Central memory CD8-positive, alpha-beta T cell (primary cell): ENCODE measurements around the gene TSSK2.
"Not testable (repeated sequence)": the region's sequence is repeated elsewhere in the genome, so short reads cannot be mapped to it uniquely, and the experiment has no call there.

Source experiments
- ATAC-seq: fragments of 150-1000 bp; cut with Tn5 transposase; replicated peaks from 2 replicates; pipeline ENCODE4 v1.10.0; 2022; ENCODE audit warnings: mild to moderate bottlenecking, moderate FRiP score, moderate number of reproducible peaks; ENCODE audit not compliant: poor library complexity, severe bottlenecking; ENCODE audit errors: extremely low read depth
- DNase-seq, 2 donors: peaks; one replicate each; pipeline ENCODE4 v3.0.0; 2021; ENCODE audit warnings: low spot score in 2 of 2
- H3K27ac Mint-ChIP-seq: one replicate; pipeline ENCODE4 v1.8.0; 2022; ENCODE audit warnings: low read depth, mild to moderate bottlenecking, moderate library complexity, mixed read lengths
- H3K27me3 Mint-ChIP-seq: one replicate; pipeline ENCODE4 v1.8.0; 2022; ENCODE audit warnings: mixed read lengths
- H3K36me3 Mint-ChIP-seq: one replicate; pipeline ENCODE4 v1.8.0; 2022; ENCODE audit warnings: mild to moderate bottlenecking, moderate library complexity, mixed read lengths; ENCODE audit not compliant: insufficient read depth
- H3K4me1 Mint-ChIP-seq: one replicate; pipeline ENCODE4 v1.8.0; 2022; ENCODE audit warnings: mixed read lengths
- H3K4me3 Mint-ChIP-seq: one replicate; pipeline ENCODE4 v1.8.0; 2022; ENCODE audit warnings: mild to moderate bottlenecking, moderate library complexity, mixed read lengths
- H3K9me3 Mint-ChIP-seq: one replicate; pipeline ENCODE4 v1.8.0; 2022; ENCODE audit warnings: mixed read lengths

Gene TSSK2

DNA sequence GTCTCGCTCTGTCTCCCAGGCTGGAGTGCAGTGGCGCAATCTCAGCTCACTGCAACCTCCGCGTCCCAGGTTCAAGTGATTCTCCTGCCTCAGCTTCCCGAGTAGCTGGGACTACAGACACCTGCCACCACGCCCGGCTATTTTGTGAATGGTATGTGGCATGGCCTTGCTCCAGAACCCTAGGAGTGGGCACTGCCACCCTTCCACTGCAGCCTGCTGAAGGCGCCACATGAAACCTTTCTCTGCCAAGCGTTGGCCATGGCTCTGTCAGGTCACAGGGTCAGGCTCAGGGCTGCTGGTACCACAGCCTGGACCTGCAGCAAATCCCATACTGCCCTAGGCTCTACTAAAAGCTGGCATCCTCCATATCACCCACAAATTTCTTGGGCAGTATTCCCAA, 25.0 kb downstream of the TSSK2 start:
- H3K4me1 Mint-ChIP-seq, ATAC-seq, H3K9me3 Mint-ChIP-seq, H3K36me3 Mint-ChIP-seq, DNase-seq, H3K27ac Mint-ChIP-seq, H3K4me3 Mint-ChIP-seq: not testable (repeated sequence)
- peaks cover 50% of the 10 kb centered on the region for H3K27me3 Mint-ChIP-seq

DNA sequence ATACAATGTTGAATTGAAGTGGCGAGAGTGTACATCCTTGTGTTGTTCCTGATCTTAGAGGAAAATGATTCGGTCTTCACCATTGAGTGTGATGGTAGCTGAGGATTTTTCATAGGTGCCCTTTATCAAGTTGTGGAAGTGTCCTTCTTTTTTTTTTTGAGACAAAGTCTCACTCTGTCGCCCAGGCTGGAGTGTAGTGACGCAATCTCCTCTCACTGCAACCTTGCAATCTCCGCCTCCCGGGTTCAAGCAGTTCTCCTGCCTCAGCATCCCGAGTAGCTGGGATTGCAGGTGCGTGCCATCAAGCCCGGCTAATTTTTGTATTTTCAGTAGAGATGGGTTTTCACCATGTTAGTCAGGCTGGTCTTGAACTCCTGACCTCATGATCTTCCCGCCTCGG, 27.5 kb downstream of the TSSK2 start:
- ATAC-seq, H3K27ac Mint-ChIP-seq, H3K4me1 Mint-ChIP-seq, H3K36me3 Mint-ChIP-seq, H3K9me3 Mint-ChIP-seq, H3K4me3 Mint-ChIP-seq, DNase-seq: not testable (repeated sequence)
- peaks cover 31% of the 10 kb centered on the region for H3K27me3 Mint-ChIP-seq

DNA sequence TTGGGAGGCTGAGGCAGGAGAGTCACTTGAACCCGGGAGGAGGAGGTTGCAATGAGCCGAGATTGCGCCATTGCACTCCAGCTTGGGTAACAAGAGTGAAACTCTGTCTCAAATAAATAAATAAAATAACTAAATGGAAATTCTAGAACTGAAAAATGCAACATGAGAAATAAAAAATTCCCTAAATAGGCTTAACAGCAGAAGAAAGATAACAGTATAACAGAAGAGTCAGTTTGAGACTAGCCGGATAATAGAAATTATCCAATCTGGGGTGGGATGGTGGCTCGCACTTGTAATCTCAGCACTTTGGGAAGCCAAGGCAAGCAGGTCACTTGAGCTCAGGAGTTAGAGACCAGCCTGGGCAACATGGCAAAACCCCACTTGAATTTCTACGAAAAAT, 33.3 kb downstream of the TSSK2 start:
- DNase-seq, result no peak
- H3K4me3 Mint-ChIP-seq, result no peak overlapping the region
- ATAC-seq, result no peak
- H3K4me1 Mint-ChIP-seq, result peaks cover 8% of the 10 kb centered on the region
- peaks cover 40% of the 10 kb centered on the region for H3K27me3 Mint-ChIP-seq
- no peaks in the 10 kb centered on the region for H3K9me3 Mint-ChIP-seq
- H3K36me3 Mint-ChIP-seq, result no peaks in the 10 kb centered on the region
- H3K27ac Mint-ChIP-seq, result no peak overlapping the region

DNA sequence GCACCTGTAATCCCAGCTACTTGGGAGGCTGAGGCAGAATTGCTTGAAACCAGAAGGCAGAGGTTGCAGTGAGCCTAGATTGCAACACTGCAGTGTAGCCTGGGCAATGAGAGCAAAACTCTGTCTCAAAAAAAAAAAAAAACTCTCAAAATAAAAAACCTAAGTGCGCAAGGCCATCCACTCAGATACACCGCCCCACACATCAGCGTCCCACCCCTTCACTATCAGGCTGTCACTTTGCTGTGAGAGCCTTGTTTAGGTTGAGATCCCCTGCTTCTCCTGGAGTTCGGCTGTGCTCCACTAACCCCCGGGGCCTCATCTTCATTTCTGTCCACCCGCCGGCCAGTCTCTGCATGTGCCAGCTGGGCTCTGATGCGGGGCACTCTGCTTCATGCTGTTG, 35.3 kb downstream of the TSSK2 start:
- Mint-ChIP-seq H3K9me3 (no peaks in the 10 kb centered on the region), H3K27me3 (peaks cover 51% of the 10 kb centered on the region), H3K36me3 (peaks cover 8% of the 10 kb centered on the region), H3K27ac (no peak overlapping the region), H3K4me1 (peaks cover 23% of the 10 kb centered on the region), H3K4me3 (no peak overlapping the region)
- ATAC-seq (no peak), DNase-seq (no peak)

- no peak overlapping the region for H3K27ac Mint-ChIP-seq
- peaks cover 51% of the 10 kb centered on the region for H3K27me3 Mint-ChIP-seq
- no peak overlapping the region for H3K4me3 Mint-ChIP-seq
These were observed 36.2 kb downstream of the TSSK2 start for GRCh38 chr22:19167106-19167869.

GRCh38 chr22:19168088-19168890, 37.2 kb downstream of the TSSK2 start:
- DNase-seq (no peak), ATAC-seq (no peak)
- peaks cover 11% of the 10 kb centered on the region for H3K36me3 Mint-ChIP-seq
- H3K9me3 Mint-ChIP-seq, result no peaks in the 10 kb centered on the region
- peaks cover 37% of the 10 kb centered on the region for H3K4me1 Mint-ChIP-seq
- no peak overlapping the region for H3K4me3 Mint-ChIP-seq
- H3K27ac Mint-ChIP-seq, result no peak overlapping the region
- H3K27me3 Mint-ChIP-seq, result peaks cover 49% of the 10 kb centered on the region

More at GRCh38 chr22:19167106-19167869, 36.2 kb downstream of the TSSK2 start:
- Mint-ChIP-seq H3K36me3 (peaks cover 11% of the 10 kb centered on the region), H3K9me3 (no peaks in the 10 kb centered on the region), H3K4me1 (peaks cover 27% of the 10 kb centered on the region)
- ATAC-seq (no peak), DNase-seq (no peak)

DNA sequence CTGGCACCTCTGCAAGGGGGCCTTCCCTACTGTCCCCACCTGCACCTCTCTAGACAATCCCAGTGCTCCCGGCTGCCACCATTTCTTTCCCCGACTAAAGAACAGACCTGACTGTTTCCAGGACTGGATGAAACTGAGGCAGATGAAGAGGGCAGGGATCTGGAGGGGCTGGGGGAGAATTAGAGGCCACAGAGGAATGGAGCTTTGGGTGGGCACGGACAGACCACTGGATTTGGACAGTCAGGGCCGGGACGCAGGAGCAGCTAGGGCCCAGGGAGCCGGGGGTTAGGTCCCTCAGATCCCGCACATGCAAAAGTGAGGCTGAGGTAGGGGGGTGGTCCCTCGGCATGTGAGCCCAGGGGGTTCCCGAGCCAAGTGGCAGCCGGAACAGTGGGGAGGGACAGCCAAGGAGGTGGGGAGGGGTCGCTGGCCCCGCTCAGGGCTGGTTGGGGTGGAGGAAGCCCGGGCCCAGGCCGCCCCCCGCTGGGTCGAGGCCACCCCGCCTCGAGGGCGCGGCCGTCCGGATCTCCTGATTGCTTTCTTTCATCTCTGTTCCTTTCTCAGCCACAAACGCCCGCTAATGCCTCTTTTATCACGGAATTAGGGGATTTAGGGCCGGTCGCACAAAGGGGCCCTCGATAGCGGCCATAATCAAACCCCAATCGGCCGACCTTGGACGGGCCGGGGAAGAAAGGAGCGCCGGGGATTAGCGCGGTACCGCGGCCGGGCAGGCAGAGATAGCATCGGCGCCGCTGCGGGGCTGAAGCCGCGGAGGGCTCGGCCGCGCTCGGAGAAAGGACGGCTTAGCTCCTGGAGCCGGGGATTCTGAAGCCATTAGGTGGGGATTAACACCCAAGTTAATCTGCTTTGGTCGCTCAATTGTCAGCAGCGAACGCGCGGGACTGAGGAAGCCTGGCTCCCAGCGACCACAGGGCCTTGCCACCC, 38.2 kb downstream of the TSSK2 start:
- Mint-ChIP-seq H3K9me3 (no peaks in the 10 kb centered on the region), H3K4me1 (peaks cover 42% of the 10 kb centered on the region), H3K27ac (no peak overlapping the region), H3K4me3 (peak overlapping the region; percentile 89), H3K27me3 (peaks cover 42% of the 10 kb centered on the region), H3K36me3 (peaks cover 11% of the 10 kb centered on the region)
- ATAC-seq (no peak), DNase-seq (no peak)

DNA sequence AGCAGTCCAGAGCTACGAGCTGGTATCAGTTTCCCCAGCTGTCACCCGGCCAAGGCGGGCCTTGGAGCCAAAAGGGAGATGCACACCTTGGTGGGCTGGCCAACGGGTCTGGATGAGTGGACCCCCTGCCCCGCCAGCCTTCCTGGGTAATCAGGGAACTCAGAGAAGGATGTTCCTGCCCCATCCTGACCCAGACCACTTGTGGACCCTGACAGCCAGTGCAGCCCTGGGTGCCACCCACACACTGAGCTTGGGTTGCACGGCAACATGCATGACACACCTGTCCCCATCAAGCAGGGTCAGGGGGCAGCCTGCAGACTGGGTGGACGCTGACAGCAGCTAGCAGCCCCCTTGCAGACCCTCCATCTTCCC, 38.8 kb downstream of the TSSK2 start:
- Mint-ChIP-seq H3K4me1 (peaks cover 42% of the 10 kb centered on the region), H3K36me3 (peaks cover 11% of the 10 kb centered on the region), H3K27me3 (peaks cover 42% of the 10 kb centered on the region), H3K27ac (no peak overlapping the region), H3K9me3 (no peaks in the 10 kb centered on the region), H3K4me3 (peak overlapping the region; percentile 89)
- ATAC-seq (no peak), DNase-seq (no peak)

GRCh38 chr22:19172213-19173046, 41.3 kb downstream of the TSSK2 start:
- Mint-ChIP-seq H3K27me3 (peaks cover 31% of the 10 kb centered on the region), H3K36me3 (peaks cover 12% of the 10 kb centered on the region), H3K9me3 (no peaks in the 10 kb centered on the region), H3K4me1 (peaks cover 42% of the 10 kb centered on the region), H3K4me3 (peak overlapping the region; percentile 89), H3K27ac (peak overlapping the region; percentile 91)
- no peak for ATAC-seq
- no peak for DNase-seq

DNA sequence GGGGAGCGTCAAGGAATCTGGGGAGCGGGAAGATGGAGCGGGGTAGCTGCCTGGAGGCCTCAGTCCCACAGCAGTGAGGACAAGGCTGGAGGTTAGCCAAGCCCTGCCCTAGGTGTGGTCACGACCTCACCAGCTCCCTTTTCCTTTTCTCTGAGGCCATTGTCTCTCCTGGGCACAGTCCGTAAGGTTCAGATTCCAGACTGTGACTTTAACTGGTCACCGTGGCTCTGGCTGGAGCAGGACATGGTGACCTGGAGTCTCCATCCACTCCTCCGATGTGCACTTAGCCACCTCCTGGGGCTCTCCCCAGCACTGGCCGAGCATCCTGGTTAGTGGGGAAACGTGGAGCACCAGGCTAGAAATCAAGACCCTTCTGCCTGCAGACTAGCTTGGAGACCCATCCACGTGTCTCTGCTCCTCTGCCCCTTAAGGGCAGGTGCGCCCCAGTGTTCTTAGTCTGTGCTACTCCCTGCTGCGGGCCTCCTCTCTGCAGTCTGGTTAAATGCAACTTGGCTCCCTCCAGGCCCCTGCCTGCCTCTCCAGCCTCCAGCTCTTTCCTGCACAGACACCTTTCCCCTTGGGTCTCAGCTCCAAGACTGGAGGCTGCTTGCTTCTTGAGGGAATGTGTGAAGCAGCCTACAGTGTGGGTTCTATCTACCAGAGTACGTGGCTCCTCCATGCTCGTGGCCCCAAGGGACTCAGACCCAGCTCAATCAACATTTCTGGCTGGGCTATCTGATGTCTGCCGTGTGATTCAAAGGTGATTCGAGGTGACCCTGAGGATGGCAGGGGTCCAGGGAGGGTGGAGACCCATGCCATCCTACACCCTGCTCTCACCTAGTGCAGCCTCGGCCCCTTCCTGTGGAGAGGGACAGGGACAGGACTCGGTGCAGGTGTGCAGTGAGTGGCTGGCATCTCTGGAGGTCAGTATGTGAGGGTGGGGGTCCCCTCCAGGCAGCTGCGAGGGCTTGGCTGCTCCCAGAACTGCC, 42.2 kb downstream of the TSSK2 start:
- no peak for ATAC-seq
- no peaks in the 10 kb centered on the region for H3K9me3 Mint-ChIP-seq
- H3K27ac Mint-ChIP-seq, result peak overlapping the region; percentile 91
- DNase-seq, result no peak
- peaks cover 14% of the 10 kb centered on the region for H3K36me3 Mint-ChIP-seq
- H3K4me3 Mint-ChIP-seq, result peak overlapping the region; percentile 89
- H3K27me3 Mint-ChIP-seq, result peaks cover 22% of the 10 kb centered on the region
- peaks cover 42% of the 10 kb centered on the region for H3K4me1 Mint-ChIP-seq
